ENCODE results near the gene AFTPH. TPM values are rescaled to one million over a fixed set of nuclear protein-coding genes. Genes with fewer than 3 reads are reported as not detected.
A peak's percentile ranks its signal among the peaks of the same experiment; 100 is the strongest.

The AFTPH gene
- total and polyA plus RNA-seq, 4 donors, result 27.0 to 78.1 (median 35.0) TPM

GRCh38 chr2:64481665-64482064, 42.5 kb upstream of the AFTPH start:
- Histone ChIP-seq H3K4me1 (ENCODE audit: control insufficient read depth in 5 of 5, insufficient read depth in 5 of 5, low read length in 5 of 5) (peaks cover 0 to 23% (median 9%) of the 10 kb centered on the region in 5 donors), H3K27ac (ENCODE audit: low read depth in 1 of 2, low read length in 1 of 2) (no peak overlapping the region), H3K27me3 (ENCODE audit: control insufficient read depth in 3 of 3, insufficient read depth in 3 of 3, low read length in 2 of 3) (no peaks in the 10 kb centered on the region), H3K9me3 (ENCODE audit: control insufficient read depth in 4 of 4, insufficient read depth in 3 of 4, low read length in 3 of 4) (no peaks in the 10 kb centered on the region), H3K4me3 (no peak overlapping the region), H3K36me3 (ENCODE audit: control insufficient read depth in 4 of 4, insufficient read depth in 4 of 4, low read length in 4 of 4) (no peaks in the 10 kb centered on the region), H3K9ac (ENCODE audit: insufficient read depth in 1 of 2, low read length in 2 of 2) (no peak overlapping the region)
- TF ChIP-seq, protein P1, sequence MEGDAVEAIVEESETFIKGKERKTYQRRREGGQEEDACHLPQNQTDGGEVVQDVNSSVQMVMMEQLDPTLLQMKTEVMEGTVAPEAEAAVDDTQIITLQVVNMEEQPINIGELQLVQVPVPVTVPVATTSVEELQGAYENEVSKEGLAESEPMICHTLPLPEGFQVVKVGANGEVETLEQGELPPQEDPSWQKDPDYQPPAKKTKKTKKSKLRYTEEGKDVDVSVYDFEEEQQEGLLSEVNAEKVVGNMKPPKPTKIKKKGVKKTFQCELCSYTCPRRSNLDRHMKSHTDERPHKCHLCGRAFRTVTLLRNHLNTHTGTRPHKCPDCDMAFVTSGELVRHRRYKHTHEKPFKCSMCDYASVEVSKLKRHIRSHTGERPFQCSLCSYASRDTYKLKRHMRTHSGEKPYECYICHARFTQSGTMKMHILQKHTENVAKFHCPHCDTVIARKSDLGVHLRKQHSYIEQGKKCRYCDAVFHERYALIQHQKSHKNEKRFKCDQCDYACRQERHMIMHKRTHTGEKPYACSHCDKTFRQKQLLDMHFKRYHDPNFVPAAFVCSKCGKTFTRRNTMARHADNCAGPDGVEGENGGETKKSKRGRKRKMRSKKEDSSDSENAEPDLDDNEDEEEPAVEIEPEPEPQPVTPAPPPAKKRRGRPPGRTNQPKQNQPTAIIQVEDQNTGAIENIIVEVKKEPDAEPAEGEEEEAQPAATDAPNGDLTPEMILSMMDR (IDR thresholded peaks at IDR 0.05; ENCODE audit: control extremely low read depth, extremely low read depth), result no peak
- WGBS, 2 donors, result 94% methylated on average over 5 of the region's 5 CpGs
- ATAC-seq (ENCODE audit: insufficient read depth, low FRiP score) (no peak), DNase-seq (no peak)

GRCh38 chr2:64482243-64482642, 41.9 kb upstream of the AFTPH start:
- H3K27ac ChIP-seq (ENCODE audit: low read depth in 1 of 2, low read length in 1 of 2), result no peak overlapping the region
- DNase-seq (no peak), ATAC-seq (ENCODE audit: insufficient read depth, low FRiP score) (no peak)
- H3K36me3 ChIP-seq (ENCODE audit: control insufficient read depth in 4 of 4, insufficient read depth in 4 of 4, low read length in 4 of 4), result no peaks in the 10 kb centered on the region
- H3K4me1 ChIP-seq (ENCODE audit: control insufficient read depth in 5 of 5, insufficient read depth in 5 of 5, low read length in 5 of 5), result peaks cover 0 to 23% (median 9%) of the 10 kb centered on the region in 5 donors
- no peak overlapping the region for H3K9ac ChIP-seq (ENCODE audit: insufficient read depth in 1 of 2, low read length in 2 of 2)
- TF ChIP-seq, protein P1 (IDR thresholded peaks at IDR 0.05; ENCODE audit: control extremely low read depth, extremely low read depth), result no peak
- H3K4me3 ChIP-seq, result no peak overlapping the region
- 92 to 96% methylated on average over 1 of the region's 1 CpG for WGBS, 2 donors
- H3K9me3 ChIP-seq (ENCODE audit: control insufficient read depth in 4 of 4, insufficient read depth in 3 of 4, low read length in 3 of 4), result no peaks in the 10 kb centered on the region
- H3K27me3 ChIP-seq (ENCODE audit: control insufficient read depth in 3 of 3, insufficient read depth in 3 of 3, low read length in 2 of 3), result no peaks in the 10 kb centered on the region

DNA sequence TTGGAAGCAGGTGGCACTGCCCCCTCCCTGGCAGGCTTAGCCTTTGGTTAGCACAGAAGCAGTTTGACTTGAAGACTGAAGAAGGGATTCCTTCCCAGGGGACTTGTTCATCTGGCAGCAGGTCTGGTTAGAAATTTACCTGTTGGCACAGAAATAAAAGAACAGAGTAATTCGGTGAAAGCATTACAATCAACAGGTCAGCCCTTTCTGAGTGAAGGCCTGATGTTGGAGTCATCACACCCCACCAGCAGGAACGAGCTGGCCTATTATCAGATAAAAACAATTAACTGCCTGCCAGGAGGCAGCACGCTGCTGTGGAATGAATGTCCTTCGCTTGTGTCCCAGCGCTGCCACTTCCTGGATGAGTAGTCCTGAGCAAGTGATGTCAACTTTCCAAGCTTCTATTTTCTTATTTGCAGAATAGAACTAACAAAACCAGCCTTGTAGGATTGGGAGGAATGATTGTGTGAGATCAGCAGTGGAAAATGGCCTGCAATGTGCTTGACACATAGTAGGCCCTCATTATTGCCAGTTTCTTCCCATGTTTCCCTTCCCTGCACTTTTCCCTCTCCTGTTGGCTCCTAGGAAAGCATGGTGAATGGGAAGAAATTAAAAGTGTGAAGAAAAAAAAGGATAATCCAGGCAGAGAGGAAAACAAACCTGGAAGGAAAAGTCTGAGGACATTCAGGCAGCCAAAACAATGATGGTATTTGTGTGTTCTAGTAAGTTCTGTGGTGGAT, 41.2 kb upstream of the AFTPH start:
- Histone ChIP-seq H3K9me3 (ENCODE audit: control insufficient read depth in 4 of 4, insufficient read depth in 3 of 4, low read length in 3 of 4) (no peaks in the 10 kb centered on the region), H3K9ac (ENCODE audit: insufficient read depth in 1 of 2, low read length in 2 of 2) (no peak overlapping the region), H3K27ac (ENCODE audit: low read depth in 1 of 2, low read length in 1 of 2) (no peak overlapping the region), H3K36me3 (ENCODE audit: control insufficient read depth in 4 of 4, insufficient read depth in 4 of 4, low read length in 4 of 4) (no peaks in the 10 kb centered on the region), H3K27me3 (ENCODE audit: control insufficient read depth in 3 of 3, insufficient read depth in 3 of 3, low read length in 2 of 3) (no peaks in the 10 kb centered on the region), H3K4me1 (ENCODE audit: control insufficient read depth in 5 of 5, insufficient read depth in 5 of 5, low read length in 5 of 5) (peaks cover 0 to 18% (median 6%) of the 10 kb centered on the region in 5 donors), H3K4me3 (no peak overlapping the region)
- TF ChIP-seq, protein P1 (IDR thresholded peaks at IDR 0.05; ENCODE audit: control extremely low read depth, extremely low read depth), result no peak
- 61 to 68% methylated on average over 5 of the region's 5 CpGs for WGBS, 2 donors
- DNase-seq, result peak in 1 of 3 donors; percentile 26
- no peak for ATAC-seq (ENCODE audit: insufficient read depth, low FRiP score)
